Activated CD4-positive, alpha-beta memory T cell treated with anti-CD3 and anti-CD28 coated beads for 36 hours (primary cell): ENCODE measurements around the gene CTIF. TPM values are rescaled to one million over a fixed set of nuclear protein-coding genes. Genes with fewer than 3 reads are reported as not detected.

Experiments
- CTCF ChIA-PET: fragments of 350-600 bp; sonication (Branson Sonifier 250); formaldehyde crosslinking; loops from one replicate; lab custom pipeline; 2021; ENCODE audit warnings: antibody characterized with exemption, inconsistent platforms; lab: Charles Lee
- POLR2A ChIA-PET: fragments of 350-600 bp; sonication (Branson Sonifier 250); formaldehyde crosslinking; loops from one replicate; lab custom pipeline; 2021; ENCODE audit warnings: antibody characterized with exemption; lab: Charles Lee
- DNase-seq: peaks from one replicate; pipeline ENCODE4 v3.0.0-alpha.2; 2020
- H3K27ac Mint-ChIP-seq: one replicate; pipeline ENCODE4 v1.8.0; 2021; ENCODE audit warnings: mixed read lengths
- H3K27me3 Mint-ChIP-seq: one replicate; pipeline ENCODE4 v1.8.0; 2021; ENCODE audit warnings: mixed read lengths
- H3K36me3 Mint-ChIP-seq: one replicate; pipeline ENCODE4 v1.8.0; 2021; ENCODE audit warnings: mixed read lengths
- H3K4me1 Mint-ChIP-seq: one replicate; pipeline ENCODE4 v1.8.0; 2021; ENCODE audit warnings: low read depth, mixed read lengths
- H3K4me3 Mint-ChIP-seq: one replicate; pipeline ENCODE4 v1.8.0; 2021; ENCODE audit warnings: mild to moderate bottlenecking, mixed read lengths
- H3K9me3 Mint-ChIP-seq: one replicate; pipeline ENCODE4 v1.8.0; 2021; ENCODE audit warnings: mixed read lengths
- intact Hi-C: fragments of 100-400 bp; cut with micrococcal nuclease; formaldehyde crosslinking; loops from one replicate; pipeline ENCODE4 v1.15.1; 2023
- total RNA-seq, 2 experiments: library from RNA; stranded (reverse); gene quantifications; one replicate each; pipeline ENCODE4 v1.2.3, GENCODE V29; 2021

The CTIF gene
- total RNA-seq, 2 experiments from 2014 or later = 4.6 to 5.8 TPM

GRCh38 chr18:48536516-48536915, 2.3 kb upstream of the CTIF start:
- CTCF ChIA-PET = no interaction called here

GRCh38 chr18:48539406-48540250, 797 bp downstream of the CTIF start:
- no peaks in the 10 kb centered on the region for H3K36me3 Mint-ChIP-seq
- ChIA-PET CTCF (interaction anchor here (0.8 kb wide), 1 partner anchor 95 kb away, joined by 3 read pairs; no protein-coding TSS in a partner anchor), POLR2A (no interaction called here)
- DNase-seq = peak; percentile 36
- H3K27me3 Mint-ChIP-seq = peaks cover 7% of the 10 kb centered on the region
- H3K4me1 Mint-ChIP-seq = peaks cover 7% of the 10 kb centered on the region
- peak overlapping the region; percentile 80 for H3K4me3 Mint-ChIP-seq
- H3K27ac Mint-ChIP-seq = no peak overlapping the region
- no peaks in the 10 kb centered on the region for H3K9me3 Mint-ChIP-seq
- intact Hi-C loops = no loop called here

More at GRCh38 chr18:48536516-48536915, 2.3 kb upstream of the CTIF start:
- intact Hi-C loops = no loop called here
- Mint-ChIP-seq H3K9me3 (no peaks in the 10 kb centered on the region), H3K36me3 (no peaks in the 10 kb centered on the region), H3K4me3 (no peak overlapping the region), H3K27me3 (peaks cover 3% of the 10 kb centered on the region), H3K27ac (no peak overlapping the region), H3K4me1 (peaks cover 7% of the 10 kb centered on the region)
- POLR2A ChIA-PET = no interaction called here
- DNase-seq = no peak

- CTCF ChIA-PET = no interaction called here
- Mint-ChIP-seq H3K4me1 (peaks cover 7% of the 10 kb centered on the region), H3K4me3 (peak overlapping the region; percentile 80), H3K27me3 (peaks cover 7% of the 10 kb centered on the region), H3K27ac (no peak overlapping the region), H3K36me3 (no peaks in the 10 kb centered on the region), H3K9me3 (no peaks in the 10 kb centered on the region)
- intact Hi-C loops = no loop called here
- peak; percentile 50 for DNase-seq
- POLR2A ChIA-PET = no interaction called here
Measured at GRCh38 chr18:48540251-48541025, 1.6 kb downstream of the CTIF start.

- no peaks in the 10 kb centered on the region for H3K36me3 Mint-ChIP-seq
- peaks cover 7% of the 10 kb centered on the region for H3K4me1 Mint-ChIP-seq
- POLR2A ChIA-PET = no interaction called here
- intact Hi-C loops = no loop called here
- CTCF ChIA-PET = no interaction called here
- peaks cover 7% of the 10 kb centered on the region for H3K27me3 Mint-ChIP-seq
- H3K4me3 Mint-ChIP-seq = peak overlapping the region; percentile 18
- no peaks in the 10 kb centered on the region for H3K9me3 Mint-ChIP-seq
- peak; percentile 36 for DNase-seq
- H3K27ac Mint-ChIP-seq = no peak overlapping the region
Measured at GRCh38 chr18:48541026-48541746, 2.4 kb downstream of the CTIF start.

- ChIA-PET CTCF (no interaction called here), POLR2A (no interaction called here)
- H3K27me3 Mint-ChIP-seq = peaks cover 7% of the 10 kb centered on the region
- no peak overlapping the region for H3K4me3 Mint-ChIP-seq
- H3K27ac Mint-ChIP-seq = no peak overlapping the region
- H3K4me1 Mint-ChIP-seq = peaks cover 7% of the 10 kb centered on the region
- intact Hi-C loops = no loop called here
- no peaks in the 10 kb centered on the region for H3K9me3 Mint-ChIP-seq
- no peaks in the 10 kb centered on the region for H3K36me3 Mint-ChIP-seq
- DNase-seq = no peak
Measured at GRCh38 chr18:48541747-48542400, 3.0 kb downstream of the CTIF start.

GRCh38 chr18:48542513-48543181, 3.8 kb downstream of the CTIF start:
- no peak overlapping the region for H3K4me3 Mint-ChIP-seq
- no peaks in the 10 kb centered on the region for H3K36me3 Mint-ChIP-seq
- intact Hi-C loops = no loop called here
- peaks cover 7% of the 10 kb centered on the region for H3K4me1 Mint-ChIP-seq
- H3K27me3 Mint-ChIP-seq = peaks cover 7% of the 10 kb centered on the region
- H3K9me3 Mint-ChIP-seq = no peaks in the 10 kb centered on the region
- ChIA-PET POLR2A (no interaction called here), CTCF (no interaction called here)
- no peak overlapping the region for H3K27ac Mint-ChIP-seq
- peak; percentile 13 for DNase-seq

GRCh38 chr18:48543228-48543627, 4.4 kb downstream of the CTIF start:
- ChIA-PET CTCF (no interaction called here), POLR2A (no interaction called here)
- no peak overlapping the region for H3K4me3 Mint-ChIP-seq
- H3K9me3 Mint-ChIP-seq = no peaks in the 10 kb centered on the region
- no peak overlapping the region for H3K27ac Mint-ChIP-seq
- H3K36me3 Mint-ChIP-seq = no peaks in the 10 kb centered on the region
- peaks cover 7% of the 10 kb centered on the region for H3K4me1 Mint-ChIP-seq
- intact Hi-C loops = no loop called here
- peaks cover 7% of the 10 kb centered on the region for H3K27me3 Mint-ChIP-seq
- peak; percentile 56 for DNase-seq

- H3K27ac Mint-ChIP-seq = no peak overlapping the region
- peaks cover 7% of the 10 kb centered on the region for H3K27me3 Mint-ChIP-seq
- ChIA-PET CTCF (no interaction called here), POLR2A (no interaction called here)
- intact Hi-C loops = no loop called here
- no peak for DNase-seq
- H3K9me3 Mint-ChIP-seq = no peaks in the 10 kb centered on the region
- H3K36me3 Mint-ChIP-seq = no peaks in the 10 kb centered on the region
- H3K4me1 Mint-ChIP-seq = peaks cover 7% of the 10 kb centered on the region
- H3K4me3 Mint-ChIP-seq = no peak overlapping the region
Measured at GRCh38 chr18:48544116-48544515, 5.3 kb downstream of the CTIF start.

GRCh38 chr18:48544661-48545415, 6.0 kb downstream of the CTIF start:
- H3K27me3 Mint-ChIP-seq = peaks cover 7% of the 10 kb centered on the region
- H3K36me3 Mint-ChIP-seq = no peaks in the 10 kb centered on the region
- DNase-seq = no peak
- H3K4me3 Mint-ChIP-seq = no peak overlapping the region
- ChIA-PET POLR2A (no interaction called here), CTCF (no interaction called here)
- intact Hi-C loops = no loop called here
- H3K4me1 Mint-ChIP-seq = peaks cover 7% of the 10 kb centered on the region
- H3K9me3 Mint-ChIP-seq = no peaks in the 10 kb centered on the region
- no peak overlapping the region for H3K27ac Mint-ChIP-seq

- Mint-ChIP-seq H3K4me3 (no peak overlapping the region), H3K27me3 (peaks cover 7% of the 10 kb centered on the region), H3K27ac (no peak overlapping the region), H3K4me1 (peaks cover 7% of the 10 kb centered on the region), H3K9me3 (no peaks in the 10 kb centered on the region), H3K36me3 (no peaks in the 10 kb centered on the region)
- intact Hi-C loops = no loop called here
- ChIA-PET CTCF (no interaction called here), POLR2A (no interaction called here)
- DNase-seq = no peak
Measured at GRCh38 chr18:48545757-48546321, 7.0 kb downstream of the CTIF start.

- H3K36me3 Mint-ChIP-seq = no peaks in the 10 kb centered on the region
- no peaks in the 10 kb centered on the region for H3K9me3 Mint-ChIP-seq
- DNase-seq = no peak
- H3K4me3 Mint-ChIP-seq = no peak overlapping the region
- H3K27me3 Mint-ChIP-seq = peaks cover 6% of the 10 kb centered on the region
- ChIA-PET POLR2A (no interaction called here), CTCF (no interaction called here)
- H3K4me1 Mint-ChIP-seq = peaks cover 7% of the 10 kb centered on the region
- intact Hi-C loops = no loop called here
- no peak overlapping the region for H3K27ac Mint-ChIP-seq
Measured at GRCh38 chr18:48546396-48546795, 7.6 kb downstream of the CTIF start.
